ENCODE results near the gene ADRA2A.

Gene ADRA2A

DNA sequence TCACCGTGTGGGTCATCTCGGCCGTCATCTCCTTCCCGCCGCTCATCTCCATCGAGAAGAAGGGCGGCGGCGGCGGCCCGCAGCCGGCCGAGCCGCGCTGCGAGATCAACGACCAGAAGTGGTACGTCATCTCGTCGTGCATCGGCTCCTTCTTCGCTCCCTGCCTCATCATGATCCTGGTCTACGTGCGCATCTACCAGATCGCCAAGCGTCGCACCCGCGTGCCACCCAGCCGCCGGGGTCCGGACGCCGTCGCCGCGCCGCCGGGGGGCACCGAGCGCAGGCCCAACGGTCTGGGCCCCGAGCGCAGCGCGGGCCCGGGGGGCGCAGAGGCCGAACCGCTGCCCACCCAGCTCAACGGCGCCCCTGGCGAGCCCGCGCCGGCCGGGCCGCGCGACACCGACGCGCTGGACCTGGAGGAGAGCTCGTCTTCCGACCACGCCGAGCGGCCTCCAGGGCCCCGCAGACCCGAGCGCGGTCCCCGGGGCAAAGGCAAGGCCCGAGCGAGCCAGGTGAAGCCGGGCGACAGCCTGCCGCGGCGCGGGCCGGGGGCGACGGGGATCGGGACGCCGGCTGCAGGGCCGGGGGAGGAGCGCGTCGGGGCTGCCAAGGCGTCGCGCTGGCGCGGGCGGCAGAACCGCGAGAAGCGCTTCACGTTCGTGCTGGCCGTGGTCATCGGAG lies 1.8 kb downstream of the ADRA2A start:
- TF ChIP-seq GATA3 (IDR thresholded peaks at IDR 0.05; ENCODE audit: low read depth, low read length) (no peak), GATA2 (IDR thresholded peaks at IDR 0.05; ENCODE audit: low read depth, low read length) (no peak)

DNA sequence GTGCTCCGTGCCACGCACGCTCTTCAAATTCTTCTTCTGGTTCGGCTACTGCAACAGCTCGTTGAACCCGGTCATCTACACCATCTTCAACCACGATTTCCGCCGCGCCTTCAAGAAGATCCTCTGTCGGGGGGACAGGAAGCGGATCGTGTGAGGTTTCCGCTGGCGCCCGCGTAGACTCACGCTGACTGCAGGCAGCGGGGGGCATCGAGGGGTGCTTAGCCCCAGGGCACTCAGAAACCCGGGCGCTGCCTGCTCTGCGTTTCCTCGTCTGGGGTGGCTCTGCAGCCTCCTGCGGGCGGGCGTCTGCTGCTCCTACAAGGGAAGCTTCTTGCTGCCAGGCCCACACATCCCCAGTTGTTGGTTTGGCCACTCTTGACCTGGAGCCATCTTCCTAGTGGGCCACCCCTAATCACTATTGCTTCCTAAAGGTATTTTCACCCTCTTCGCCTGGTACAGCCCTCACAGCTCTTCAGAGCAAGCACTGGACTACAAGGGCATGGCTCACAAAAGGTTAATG lies 2.5 kb downstream of the ADRA2A start:
- no peak for TF ChIP-seq GATA2 (IDR thresholded peaks at IDR 0.05; ENCODE audit: low read depth, low read length)
- TF ChIP-seq GATA3 (IDR thresholded peaks at IDR 0.05; ENCODE audit: low read depth, low read length) = no peak

DNA sequence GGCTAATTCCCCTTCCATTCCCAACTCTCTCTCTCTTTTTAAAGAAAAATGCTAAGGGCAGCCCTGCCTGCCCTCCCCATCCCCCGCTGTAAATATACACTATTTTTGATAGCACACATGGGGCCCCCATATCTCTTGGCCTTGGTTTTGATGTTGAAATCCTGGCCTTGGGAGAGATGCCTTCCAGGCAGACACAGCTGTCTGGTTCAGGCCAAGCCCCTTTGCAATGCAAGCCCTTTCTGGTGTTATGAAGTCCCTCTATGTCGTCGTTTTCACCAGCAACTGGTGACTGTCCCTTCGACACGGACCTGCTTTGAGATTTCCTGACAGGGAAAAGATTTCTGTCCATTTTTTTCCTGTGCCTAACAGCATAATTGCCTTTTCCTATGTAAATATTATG lies 3.0 kb downstream of the ADRA2A start:
- no peak for TF ChIP-seq GATA2 (IDR thresholded peaks at IDR 0.05; ENCODE audit: low read depth, low read length)
- no peak for TF ChIP-seq GATA3 (IDR thresholded peaks at IDR 0.05; ENCODE audit: low read depth, low read length)

DNA sequence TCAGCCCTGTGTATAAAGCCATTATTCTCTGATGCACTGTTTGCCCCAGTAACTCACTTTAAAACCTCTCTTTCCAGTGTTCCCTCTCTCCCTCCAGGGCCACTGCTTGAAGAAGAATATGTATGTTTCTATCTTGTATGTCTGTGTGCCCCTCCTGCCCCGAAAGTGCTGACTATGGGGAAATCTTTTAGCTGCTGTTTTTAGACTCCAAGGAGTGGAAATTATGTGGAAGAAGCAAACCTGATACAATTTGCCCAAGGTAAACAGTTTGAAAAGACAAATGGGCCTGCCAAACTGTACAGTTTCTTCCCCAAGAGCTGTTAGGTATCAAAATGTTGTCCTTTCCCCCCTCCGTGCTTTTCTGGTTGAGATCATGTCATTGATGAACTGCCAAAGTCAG lies 3.4 kb downstream of the ADRA2A start:
- no peak for TF ChIP-seq GATA3 (IDR thresholded peaks at IDR 0.05; ENCODE audit: low read depth, low read length)
- TF ChIP-seq GATA2 (IDR thresholded peaks at IDR 0.05; ENCODE audit: low read depth, low read length) = no peak

DNA sequence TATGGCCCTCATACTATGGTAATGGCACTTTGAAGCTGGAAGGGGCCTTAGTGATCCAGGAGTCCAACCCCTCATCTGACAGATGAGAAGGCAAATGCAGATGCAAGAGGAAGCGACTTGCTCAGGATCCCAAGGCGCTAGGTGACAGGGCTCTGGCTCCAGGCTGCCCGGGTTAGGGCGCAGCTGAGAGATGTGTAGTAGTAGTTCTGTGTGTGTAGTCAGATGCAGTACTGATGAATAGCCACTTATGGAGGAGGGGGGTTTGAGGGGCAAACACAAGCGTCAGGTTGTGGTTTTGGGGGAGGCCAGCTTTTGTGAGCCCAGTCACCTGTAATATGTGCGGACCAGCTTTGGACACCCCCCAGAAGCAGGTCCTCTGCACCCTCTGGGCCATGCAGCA lies 4.8 kb downstream of the ADRA2A start:
- no peak for TF ChIP-seq GATA3 (IDR thresholded peaks at IDR 0.05; ENCODE audit: low read depth, low read length)
- no peak for TF ChIP-seq GATA2 (IDR thresholded peaks at IDR 0.05; ENCODE audit: low read depth, low read length)

DNA sequence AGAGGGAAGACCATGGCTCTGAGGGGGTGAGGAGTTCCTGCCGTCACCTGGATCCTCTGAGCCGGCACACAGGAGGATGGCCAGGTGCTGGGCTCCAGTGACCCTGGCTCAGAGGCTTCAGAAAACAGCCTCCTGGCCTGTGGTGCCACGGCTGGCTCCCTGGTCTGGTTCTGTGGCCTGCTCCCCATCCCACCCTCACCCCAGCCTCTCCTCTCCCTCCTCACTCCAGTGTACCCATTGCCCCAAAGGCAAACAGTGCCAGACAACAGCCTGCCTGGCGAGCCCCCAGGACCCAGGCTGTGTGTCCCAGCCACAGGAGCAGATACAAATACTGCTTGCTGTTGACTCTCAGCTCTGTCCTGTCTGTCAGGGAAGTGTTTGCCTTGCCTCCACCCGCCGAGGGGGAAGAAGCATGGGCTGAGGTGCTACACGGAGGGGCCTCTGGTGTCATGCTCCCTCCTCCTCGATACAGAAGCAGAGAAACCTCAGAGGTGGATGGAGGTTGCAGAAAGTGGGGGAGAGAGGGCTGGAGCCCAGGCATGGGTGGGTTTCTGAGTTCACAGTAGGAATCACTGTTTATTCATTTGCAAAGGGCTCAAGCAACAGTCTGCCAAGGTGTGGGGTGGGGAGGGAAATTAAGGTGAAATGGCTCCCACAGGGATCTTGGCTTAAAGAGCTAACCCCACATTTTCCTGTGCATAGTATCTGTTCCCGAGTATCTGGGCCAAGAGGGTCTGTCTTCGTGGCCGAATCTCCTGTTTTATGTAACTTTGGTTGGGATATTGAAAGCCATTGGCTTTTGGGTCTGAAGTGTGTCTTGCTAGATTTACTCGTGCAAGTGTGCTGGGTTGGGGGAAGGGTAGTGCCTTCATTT lies 5.5 kb downstream of the ADRA2A start:
- TF ChIP-seq GATA3 (IDR thresholded peaks at IDR 0.05; ENCODE audit: low read depth, low read length) = no peak
- TF ChIP-seq GATA2 (IDR thresholded peaks at IDR 0.05; ENCODE audit: low read depth, low read length) = no peak

DNA sequence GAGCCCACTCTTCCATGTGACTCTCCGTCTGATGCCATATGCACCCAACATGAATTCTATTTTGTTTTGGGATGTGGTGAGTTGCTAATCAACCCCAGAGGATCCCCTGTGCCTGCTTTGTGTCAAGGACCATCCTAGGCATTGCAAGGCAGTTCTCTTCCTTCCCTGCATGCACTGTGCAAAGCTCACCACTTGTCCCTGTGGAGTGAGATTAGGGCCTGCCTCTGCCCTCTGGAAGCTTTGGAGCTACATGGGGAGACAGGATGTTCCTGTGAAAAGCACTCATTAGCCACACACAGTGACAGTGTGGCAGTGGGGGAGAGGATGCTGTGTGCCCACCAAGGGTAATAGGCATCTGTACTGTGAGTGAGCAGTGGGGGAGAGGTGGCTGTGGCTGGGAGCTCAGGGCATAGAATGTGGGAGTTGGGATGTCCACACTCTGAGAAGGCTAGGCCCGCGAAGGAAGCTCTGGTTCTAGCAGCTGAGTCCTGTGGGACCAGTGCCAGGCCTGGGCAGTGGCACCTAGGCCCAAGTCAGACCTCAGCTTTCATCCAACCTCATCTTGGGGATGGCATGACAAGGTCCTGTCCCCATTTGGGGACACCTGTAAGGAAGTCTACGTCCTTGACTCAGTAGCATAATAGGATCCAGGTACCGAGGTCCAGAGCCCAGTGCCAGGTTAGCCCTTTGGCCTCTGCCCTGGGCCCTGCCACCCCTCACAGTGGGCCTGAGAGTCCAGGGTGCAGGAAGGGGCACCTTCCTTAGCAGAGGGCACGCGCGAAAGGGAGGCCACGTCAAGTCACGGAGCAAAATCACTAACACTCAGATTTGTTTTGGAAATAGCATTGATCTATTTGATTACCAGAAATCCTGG lies 6.6 kb downstream of the ADRA2A start:
- TF ChIP-seq GATA3 (IDR thresholded peaks at IDR 0.05; ENCODE audit: low read depth, low read length) = no peak
- TF ChIP-seq GATA2 (IDR thresholded peaks at IDR 0.05; ENCODE audit: low read depth, low read length) = no peak

DNA sequence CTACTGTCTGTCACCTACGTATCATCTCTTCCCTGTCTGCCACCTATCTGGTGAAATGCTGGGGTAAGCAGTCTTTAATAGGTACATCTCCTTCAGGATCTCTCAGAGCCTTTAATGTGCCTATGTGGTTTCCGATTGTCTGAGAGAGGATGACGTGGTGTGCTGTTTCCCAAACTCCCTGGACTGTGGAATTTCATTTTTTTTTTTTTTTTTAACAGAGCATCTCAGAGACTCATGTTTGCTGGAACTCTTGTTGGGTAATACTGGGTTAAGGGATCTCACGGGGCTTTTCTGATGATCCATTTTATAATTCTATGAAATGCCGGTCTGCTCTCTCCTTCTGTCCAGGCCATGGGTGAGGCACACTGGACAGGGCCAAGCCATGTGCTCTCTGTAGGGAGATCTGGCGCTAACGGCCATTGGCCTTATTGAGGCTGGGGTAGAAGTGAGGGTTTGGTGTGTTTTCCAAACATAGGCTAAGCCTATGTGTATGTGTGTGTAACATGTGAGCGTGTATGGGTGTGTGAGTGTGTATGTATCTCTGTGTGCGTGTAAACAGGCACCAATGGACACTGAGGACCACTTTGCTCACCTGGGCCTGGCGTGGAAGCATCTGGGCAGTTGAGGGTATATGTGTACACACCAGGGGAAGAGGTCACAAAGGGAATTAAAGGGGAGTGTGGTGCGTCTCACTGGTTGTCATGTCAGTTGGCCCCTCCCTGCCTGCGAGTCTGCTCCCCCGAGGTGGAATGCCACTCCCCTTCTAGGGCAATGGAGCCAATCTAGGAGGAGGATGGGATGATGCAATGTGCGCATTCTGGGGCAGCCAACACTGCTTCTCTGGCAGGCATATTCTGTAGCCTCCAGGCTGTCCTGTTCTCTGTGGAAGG lies 7.8 kb downstream of the ADRA2A start:
- TF ChIP-seq GATA2 (IDR thresholded peaks at IDR 0.05; ENCODE audit: low read depth, low read length) (no peak), GATA3 (IDR thresholded peaks at IDR 0.05; ENCODE audit: low read depth, low read length) (no peak)

DNA sequence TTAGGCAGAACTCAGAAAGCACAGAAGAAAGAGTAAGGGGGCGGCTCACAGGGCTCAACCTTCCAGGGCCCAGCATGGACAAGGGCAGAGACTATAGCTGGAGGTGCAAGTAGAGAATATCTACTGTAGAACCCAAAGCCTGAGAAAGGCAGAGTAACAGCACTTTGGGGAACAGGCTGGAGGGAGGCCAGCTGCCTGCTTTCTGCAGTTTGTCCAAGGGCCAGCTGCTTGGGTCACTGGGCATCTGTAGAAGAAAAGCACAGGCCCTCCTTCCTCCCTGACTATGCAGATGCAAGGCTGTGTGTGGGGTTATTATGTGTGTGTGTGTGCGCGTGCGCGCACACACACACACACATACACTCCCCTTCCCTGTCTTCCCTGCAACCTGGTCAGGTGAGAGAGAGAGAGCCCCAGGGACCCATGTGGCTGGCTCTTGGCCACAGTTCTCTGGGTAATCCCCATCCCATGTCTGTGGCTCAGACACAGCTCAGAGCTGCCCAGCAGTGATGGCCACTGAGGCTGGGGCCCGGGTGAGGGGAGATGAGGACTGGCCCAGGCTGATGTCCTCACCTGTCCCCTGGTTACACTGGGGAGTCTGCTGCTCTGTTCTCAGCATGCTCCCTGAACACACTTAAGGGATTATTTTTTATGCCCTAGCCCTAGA lies 9.0 kb downstream of the ADRA2A start:
- TF ChIP-seq GATA2 (IDR thresholded peaks at IDR 0.05; ENCODE audit: low read depth, low read length) = no peak
- no peak for TF ChIP-seq GATA3 (IDR thresholded peaks at IDR 0.05; ENCODE audit: low read depth, low read length)

DNA sequence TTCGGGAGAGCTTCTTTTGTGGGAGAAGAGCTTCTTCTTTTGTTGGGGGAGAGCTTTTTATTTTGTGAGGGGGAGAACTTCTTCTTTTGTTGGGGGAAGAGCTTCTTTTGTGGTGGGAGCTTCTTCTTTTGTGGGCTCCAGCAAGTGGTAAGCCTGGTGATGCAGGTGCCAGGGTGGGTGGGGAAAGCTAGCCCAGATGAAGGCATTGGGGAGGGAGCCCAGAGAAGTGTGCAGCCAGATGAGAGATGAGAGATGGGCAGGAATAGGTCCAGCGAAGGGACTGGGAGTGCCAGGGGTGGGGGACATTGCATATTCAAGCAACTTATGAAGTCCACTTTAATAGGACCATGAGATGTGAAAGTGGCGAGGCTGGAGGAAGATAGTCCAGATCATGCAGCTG lies 9.7 kb downstream of the ADRA2A start:
- TF ChIP-seq GATA2 (IDR thresholded peaks at IDR 0.05; ENCODE audit: low read depth, low read length) = no peak
- no peak for TF ChIP-seq GATA3 (IDR thresholded peaks at IDR 0.05; ENCODE audit: low read depth, low read length)

DNA sequence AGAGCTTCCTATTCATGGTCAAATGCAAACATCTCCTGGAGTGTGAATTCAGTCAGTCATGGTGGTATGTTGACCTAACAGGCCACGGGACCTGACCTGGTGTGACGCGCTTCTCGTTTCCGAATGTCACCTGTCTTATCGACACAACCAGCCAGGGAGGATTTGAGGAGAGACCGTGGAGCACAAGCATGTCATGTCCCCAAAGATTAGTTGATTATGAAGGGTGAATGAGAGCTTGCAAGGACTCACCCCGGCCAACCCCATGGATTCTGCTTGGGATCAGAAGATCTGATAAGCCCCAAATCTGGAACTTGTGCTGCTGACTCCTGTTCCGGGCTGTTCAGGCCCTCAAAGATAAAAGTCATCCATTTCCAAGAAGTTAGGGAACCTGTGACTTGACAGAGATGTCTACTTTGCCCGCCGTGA lies 10.5 kb downstream of the ADRA2A start:
- no peak for TF ChIP-seq GATA3 (IDR thresholded peaks at IDR 0.05; ENCODE audit: low read depth, low read length)
- no peak for TF ChIP-seq GATA2 (IDR thresholded peaks at IDR 0.05; ENCODE audit: low read depth, low read length)

DNA sequence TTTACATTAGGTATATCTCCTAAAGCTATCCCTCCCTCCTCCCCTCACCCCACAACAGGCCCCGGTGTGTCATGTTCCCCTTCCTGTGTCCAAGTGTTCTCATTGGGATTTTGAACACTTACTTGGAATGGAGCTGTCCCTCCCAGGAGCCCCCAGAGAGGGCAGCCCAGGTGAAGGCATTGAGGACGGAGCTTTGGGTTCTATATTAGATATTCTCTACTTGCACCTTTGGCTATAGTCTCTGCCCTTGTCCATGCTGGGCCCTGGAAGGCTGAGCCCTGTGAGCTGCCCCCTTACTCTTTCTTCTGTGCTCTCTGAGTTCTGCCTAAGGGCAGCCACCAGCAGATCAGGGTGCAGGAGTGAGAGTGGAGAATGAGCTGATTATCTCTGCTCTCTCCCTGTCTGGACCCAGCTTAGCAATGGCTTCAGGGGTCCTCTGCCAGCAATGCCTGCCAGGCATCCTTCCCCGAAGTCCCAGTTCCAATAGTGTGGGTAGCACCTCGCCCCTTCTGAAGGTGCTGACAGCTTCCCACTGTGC lies 11.2 kb downstream of the ADRA2A start:
- TF ChIP-seq GATA3 (IDR thresholded peaks at IDR 0.05; ENCODE audit: low read depth, low read length) (no peak), GATA2 (IDR thresholded peaks at IDR 0.05; ENCODE audit: low read depth, low read length) (no peak)

Measured in SH-SY5Y (cell line).